ENCODE results near the gene ARFIP1.
"Not testable (repeated sequence)": the region's sequence is repeated elsewhere in the genome, so short reads cannot be mapped to it uniquely, and the experiment has no call there.

The ARFIP1 gene

GRCh38 chr4:152860046-152860445 is 80.3 kb downstream of the ARFIP1 start:
- POLR2A ChIA-PET: no interaction called here
- TF ChIP-seq, protein P1, sequence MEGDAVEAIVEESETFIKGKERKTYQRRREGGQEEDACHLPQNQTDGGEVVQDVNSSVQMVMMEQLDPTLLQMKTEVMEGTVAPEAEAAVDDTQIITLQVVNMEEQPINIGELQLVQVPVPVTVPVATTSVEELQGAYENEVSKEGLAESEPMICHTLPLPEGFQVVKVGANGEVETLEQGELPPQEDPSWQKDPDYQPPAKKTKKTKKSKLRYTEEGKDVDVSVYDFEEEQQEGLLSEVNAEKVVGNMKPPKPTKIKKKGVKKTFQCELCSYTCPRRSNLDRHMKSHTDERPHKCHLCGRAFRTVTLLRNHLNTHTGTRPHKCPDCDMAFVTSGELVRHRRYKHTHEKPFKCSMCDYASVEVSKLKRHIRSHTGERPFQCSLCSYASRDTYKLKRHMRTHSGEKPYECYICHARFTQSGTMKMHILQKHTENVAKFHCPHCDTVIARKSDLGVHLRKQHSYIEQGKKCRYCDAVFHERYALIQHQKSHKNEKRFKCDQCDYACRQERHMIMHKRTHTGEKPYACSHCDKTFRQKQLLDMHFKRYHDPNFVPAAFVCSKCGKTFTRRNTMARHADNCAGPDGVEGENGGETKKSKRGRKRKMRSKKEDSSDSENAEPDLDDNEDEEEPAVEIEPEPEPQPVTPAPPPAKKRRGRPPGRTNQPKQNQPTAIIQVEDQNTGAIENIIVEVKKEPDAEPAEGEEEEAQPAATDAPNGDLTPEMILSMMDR (IDR thresholded peaks at IDR 0.05; ENCODE audit: control extremely low read depth, extremely low read depth, low read depth, missing control alignments): no peak
- CTCF ChIA-PET: no interaction called here
- DNase-seq (ENCODE audit: extremely low spot score): no peak

- DNase-seq (ENCODE audit: extremely low spot score): no peak
- TF ChIP-seq, protein P1 (IDR thresholded peaks at IDR 0.05; ENCODE audit: control extremely low read depth, extremely low read depth, low read depth, missing control alignments): no peak
- ChIA-PET POLR2A (no interaction called here), CTCF (interaction anchor here (1.0 to 1.3 kb wide), 3 partner anchors 10 to 24 kb away, joined by 3 read pairs; no protein-coding TSS in a partner anchor)
Observed at GRCh38 chr4:152862608-152863007, 82.9 kb downstream of the ARFIP1 start.

DNA sequence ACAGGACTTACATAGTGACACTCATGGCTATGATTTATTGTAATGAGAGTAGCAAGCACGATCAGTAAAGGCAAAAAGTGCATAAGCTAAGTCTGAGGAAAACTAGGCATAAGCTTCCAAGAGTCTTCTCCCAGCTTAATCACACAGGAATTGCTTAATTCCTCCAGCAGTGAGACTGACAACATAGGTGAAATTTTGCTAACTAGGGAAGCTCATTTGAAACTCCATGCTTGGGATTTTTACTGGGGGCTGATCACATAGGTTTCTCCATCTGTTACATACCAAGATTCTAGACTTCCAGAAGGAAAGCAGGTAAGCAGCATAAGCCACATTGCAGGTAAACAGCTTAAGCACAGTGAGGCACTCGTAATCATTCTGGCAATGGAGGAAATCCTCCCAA is 84.6 kb downstream of the ARFIP1 start:
- ChIA-PET CTCF (no interaction called here), POLR2A (no interaction called here)
- TF ChIP-seq, protein P1 (IDR thresholded peaks at IDR 0.05; ENCODE audit: control extremely low read depth, extremely low read depth, low read depth, missing control alignments): no peak
- no peak for DNase-seq (ENCODE audit: extremely low spot score)

GRCh38 chr4:152866432-152866993 is 86.8 kb downstream of the ARFIP1 start:
- POLR2A ChIA-PET; CTCF ChIA-PET; DNase-seq (ENCODE audit: extremely low spot score): not testable (repeated sequence)

- no peak for DNase-seq (ENCODE audit: extremely low spot score)
- CTCF ChIA-PET: interaction anchor here (1.0 to 1.5 kb wide), 3 partner anchors 12 to 213 kb away, joined by 3 to 4 read pairs (median 3); no protein-coding TSS in a partner anchor
- TF ChIP-seq, protein P1 (IDR thresholded peaks at IDR 0.05; ENCODE audit: control extremely low read depth, extremely low read depth, low read depth, missing control alignments): no peak
- POLR2A ChIA-PET: no interaction called here
Observed at GRCh38 chr4:152870606-152871005, 90.9 kb downstream of the ARFIP1 start.

- ChIA-PET POLR2A (no interaction called here), CTCF (interaction anchor here (0.7 to 0.9 kb wide), 2 partner anchors 13 to 39 kb away, joined by 3 read pairs; no protein-coding TSS in a partner anchor)
- TF ChIP-seq, protein P1 (IDR thresholded peaks at IDR 0.05; ENCODE audit: control extremely low read depth, extremely low read depth, low read depth, missing control alignments): no peak
- no peak for DNase-seq (ENCODE audit: extremely low spot score)
Observed at GRCh38 chr4:152875261-152875660, 95.5 kb downstream of the ARFIP1 start.

- POLR2A ChIA-PET: no interaction called here
- TF ChIP-seq, protein P1 (IDR thresholded peaks at IDR 0.05; ENCODE audit: control extremely low read depth, extremely low read depth, low read depth, missing control alignments): no peak
- CTCF ChIA-PET: no interaction called here
- DNase-seq (ENCODE audit: extremely low spot score): no peak
Observed at GRCh38 chr4:152877868-152878267, 98.1 kb downstream of the ARFIP1 start.

Measured in GM10248 (cell line).